HepG2 (cell line): Measurements from ENCODE around the gene PCIF1. TPM values are rescaled to one million over a fixed set of nuclear protein-coding genes. Genes with fewer than 3 reads are reported as not detected.

Experiments used
- AHDC1 ChIP-seq: sonication (generic); formaldehyde crosslinking; IDR thresholded peaks from 2 replicates; pipeline ENCODE4 v1.5.1; 2020; ENCODE audit warnings: mild to moderate bottlenecking, missing genetic modification reagents, borderline replicate concordance
- EED ChIP-seq: sonication (generic); formaldehyde crosslinking; IDR thresholded peaks from 2 replicates; pipeline ENCODE4 v1.5.0; 2020; ENCODE audit warnings: mild to moderate bottlenecking, missing genetic modification reagents
- ERF ChIP-seq: IDR thresholded peaks from 2 replicates; pipeline ENCODE4 v1.6.1; 2018; ENCODE audit warnings: missing biosample characterization, missing genetic modification reagents
- FOXO1 ChIP-seq: sonication (generic); formaldehyde crosslinking; IDR thresholded peaks from 2 replicates; pipeline ENCODE4 v1.4.0; 2020; ENCODE audit warnings: missing genetic modification reagents
- MEF2D ChIP-seq: sonication (generic); formaldehyde crosslinking; IDR thresholded peaks from 2 replicates; pipeline ENCODE4 v1.5.1; 2020; ENCODE audit warnings: mild to moderate bottlenecking, missing genetic modification reagents
- MXD4 ChIP-seq: IDR thresholded peaks from 2 replicates; pipeline ENCODE4 v1.6.1; 2016; ENCODE audit warnings: mild to moderate bottlenecking, missing biosample characterization, missing genetic modification reagents
- PAX8 ChIP-seq: sonication (generic); formaldehyde crosslinking; IDR thresholded peaks from 2 replicates; pipeline ENCODE4 v1.8.0; 2022; ENCODE audit warnings: mild to moderate bottlenecking, missing genetic modification reagents, borderline replicate concordance
- PHF8 ChIP-seq: sonication (generic); formaldehyde crosslinking; IDR thresholded peaks from 2 replicates; pipeline ENCODE4 v1.5.0; 2020; ENCODE audit warnings: missing genetic modification reagents
- ZBTB20 ChIP-seq: sonication (generic); formaldehyde crosslinking; IDR thresholded peaks from 2 replicates; pipeline ENCODE4 v1.8.1; 2023; ENCODE audit warnings: missing genetic modification reagents, low read depth, mild to moderate bottlenecking, borderline replicate concordance
- ZBTB7B ChIP-seq: sonication (generic); formaldehyde crosslinking; IDR thresholded peaks from 2 replicates; pipeline ENCODE4 v1.4.0; 2020; ENCODE audit warnings: missing genetic modification reagents
- ZMYM3 ChIP-seq: sonication (generic); formaldehyde crosslinking; IDR thresholded peaks from 2 replicates; pipeline ENCODE4 v1.5.1; 2020; ENCODE audit warnings: mild to moderate bottlenecking, missing genetic modification reagents
- ZNF256 ChIP-seq: sonication (generic); formaldehyde crosslinking; conservative IDR thresholded peaks from 2 replicates; pipeline ENCODE4 v1.4.0; 2020; ENCODE audit warnings: missing genetic modification reagents
- ZNF350 ChIP-seq: sonication (generic); formaldehyde crosslinking; IDR thresholded peaks from 2 replicates; pipeline ENCODE4 v1.4.0; 2020; ENCODE audit warnings: mild to moderate bottlenecking, low read depth, missing genetic modification reagents, borderline replicate concordance
- ZNF598 ChIP-seq: sonication (generic); formaldehyde crosslinking; IDR thresholded peaks from 2 replicates; pipeline ENCODE4 v1.5.1; 2020; ENCODE audit warnings: mild to moderate bottlenecking, missing genetic modification reagents, borderline replicate concordance
- ZNF768 ChIP-seq: sonication (generic); formaldehyde crosslinking; IDR thresholded peaks from 2 replicates; pipeline ENCODE4 v1.4.0; 2020; ENCODE audit warnings: missing genetic modification reagents
- ZSCAN9 ChIP-seq: IDR thresholded peaks from 2 replicates; pipeline ENCODE4 v1.6.1; 2016; ENCODE audit warnings: borderline replicate concordance
- polyA plus RNA-seq, 8 experiments: library from polyadenylated mRNA; depleted of rRNA in 3 of 8; stranded (reverse) in 7 of 8; unstranded in 1 of 8; fragments of >200 nt; fragmentation: Illumina TruSeq in 4 of 8; extraction: Trizol in 4 of 8; gene quantifications; 2 replicates each; pipeline versions ENCODE4 v1.2.1 to v1.2.3, GENCODE V29; 2011 to 2016; ENCODE audit warnings: low read depth in 4 of 8, missing spikeins in 1 of 8, mixed read lengths in 1 of 8; ENCODE audit not compliant: insufficient read depth in 1 of 8
- total RNA-seq, 5 experiments: library from RNA; depleted of rRNA; stranded (reverse); fragments of >200 nt; fragmentation: Illumina TruSeq; extraction: Trizol; gene quantifications; 2 replicates each; pipeline ENCODE4 v1.2.3, GENCODE V29; 2016; ENCODE audit warnings: low read depth in 1 of 5
- TF ChIP-seq, protein P1 (sequence below): sonication (generic); formaldehyde crosslinking; IDR thresholded peaks from 2 replicates; pipeline ENCODE4 v1.8.0; 2022; ENCODE audit warnings: missing genetic modification reagents, mild to moderate bottlenecking, borderline replicate concordance
- TF ChIP-seq, protein P2 (sequence below): sonication (generic); formaldehyde crosslinking; IDR thresholded peaks from 2 replicates; pipeline ENCODE4 v1.4.0; 2020; ENCODE audit warnings: missing genetic modification reagents
- TF ChIP-seq, protein P3 (sequence below): sonication (generic); formaldehyde crosslinking; IDR thresholded peaks from 2 replicates; pipeline ENCODE4 v1.5.0; 2020; ENCODE audit warnings: mild to moderate bottlenecking, missing genetic modification reagents, moderate library complexity

The PCIF1 gene
- total and polyA plus RNA-seq, 2 of the 13 experiments (the other 11 are each of a cell fraction or from before 2014, with no cell fraction given) = 20.9 to 24.4 TPM

GRCh38 chr20:45987108-45987780 lies 52.8 kb downstream of the PCIF1 start (continued):
- TF ChIP-seq ZNF598 (CRISPR knock-in tag) = peak; percentile 67; the same call in 1 of the 2 replicates
- 0 out of 2 replicates have a peak, but pooled peaks have one; percentile 61 for TF ChIP-seq PAX8 (CRISPR knock-in tag)
- 0 out of 2 replicates have a peak, but pooled peaks have one; percentile 43 for TF ChIP-seq ERF (CRISPR knock-in tag)
- TF ChIP-seq ZSCAN9 (CRISPR knock-in tag) = no peak
- TF ChIP-seq ZBTB7B (CRISPR knock-in tag) = peak; percentile 89
- TF ChIP-seq PHF8 (CRISPR knock-in tag) = 0 out of 2 replicates have a peak, but pooled peaks have one; percentile 23
- TF ChIP-seq ZNF768 (CRISPR knock-in tag) = peak; percentile 86
- TF ChIP-seq, protein P1, sequence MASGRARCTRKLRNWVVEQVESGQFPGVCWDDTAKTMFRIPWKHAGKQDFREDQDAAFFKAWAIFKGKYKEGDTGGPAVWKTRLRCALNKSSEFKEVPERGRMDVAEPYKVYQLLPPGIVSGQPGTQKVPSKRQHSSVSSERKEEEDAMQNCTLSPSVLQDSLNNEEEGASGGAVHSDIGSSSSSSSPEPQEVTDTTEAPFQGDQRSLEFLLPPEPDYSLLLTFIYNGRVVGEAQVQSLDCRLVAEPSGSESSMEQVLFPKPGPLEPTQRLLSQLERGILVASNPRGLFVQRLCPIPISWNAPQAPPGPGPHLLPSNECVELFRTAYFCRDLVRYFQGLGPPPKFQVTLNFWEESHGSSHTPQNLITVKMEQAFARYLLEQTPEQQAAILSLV (CRISPR knock-in tag) = no peak
- TF ChIP-seq, protein P2, sequence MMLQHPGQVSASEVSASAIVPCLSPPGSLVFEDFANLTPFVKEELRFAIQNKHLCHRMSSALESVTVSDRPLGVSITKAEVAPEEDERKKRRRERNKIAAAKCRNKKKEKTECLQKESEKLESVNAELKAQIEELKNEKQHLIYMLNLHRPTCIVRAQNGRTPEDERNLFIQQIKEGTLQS (CRISPR knock-in tag) = peak; percentile 43; the same call in 1 of the 2 replicates
- TF ChIP-seq ZBTB20 (CRISPR knock-in tag) = no peak
- 0 out of 2 replicates have a peak, but pooled peaks have one; percentile 16 for TF ChIP-seq ZNF350 (CRISPR knock-in tag)
- TF ChIP-seq, protein P3, sequence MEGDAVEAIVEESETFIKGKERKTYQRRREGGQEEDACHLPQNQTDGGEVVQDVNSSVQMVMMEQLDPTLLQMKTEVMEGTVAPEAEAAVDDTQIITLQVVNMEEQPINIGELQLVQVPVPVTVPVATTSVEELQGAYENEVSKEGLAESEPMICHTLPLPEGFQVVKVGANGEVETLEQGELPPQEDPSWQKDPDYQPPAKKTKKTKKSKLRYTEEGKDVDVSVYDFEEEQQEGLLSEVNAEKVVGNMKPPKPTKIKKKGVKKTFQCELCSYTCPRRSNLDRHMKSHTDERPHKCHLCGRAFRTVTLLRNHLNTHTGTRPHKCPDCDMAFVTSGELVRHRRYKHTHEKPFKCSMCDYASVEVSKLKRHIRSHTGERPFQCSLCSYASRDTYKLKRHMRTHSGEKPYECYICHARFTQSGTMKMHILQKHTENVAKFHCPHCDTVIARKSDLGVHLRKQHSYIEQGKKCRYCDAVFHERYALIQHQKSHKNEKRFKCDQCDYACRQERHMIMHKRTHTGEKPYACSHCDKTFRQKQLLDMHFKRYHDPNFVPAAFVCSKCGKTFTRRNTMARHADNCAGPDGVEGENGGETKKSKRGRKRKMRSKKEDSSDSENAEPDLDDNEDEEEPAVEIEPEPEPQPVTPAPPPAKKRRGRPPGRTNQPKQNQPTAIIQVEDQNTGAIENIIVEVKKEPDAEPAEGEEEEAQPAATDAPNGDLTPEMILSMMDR = peak; percentile 94
- TF ChIP-seq ZNF256 (CRISPR knock-in tag) = no peak
- TF ChIP-seq ZMYM3 (CRISPR knock-in tag) = no peak
- TF ChIP-seq AHDC1 (CRISPR knock-in tag) = no peak
- no peak for TF ChIP-seq EED (CRISPR knock-in tag)
- 0 out of 2 replicates have a peak, but pooled peaks have one; percentile 34 for TF ChIP-seq MXD4 (CRISPR knock-in tag)
- no peak for TF ChIP-seq MEF2D (CRISPR knock-in tag)
- 0 out of 2 replicates have a peak, but pooled peaks have one; percentile 16 for TF ChIP-seq FOXO1
